NK-92 treated with Interleukin-12 subunit alpha and Interleukin-12 subunit beta, amount 100 ng/mL, for 24 hours (cell line): ENCODE results near the gene TOGARAM2.

ENCODE experiments used
- DNase-seq: peaks from one replicate; lab custom pipeline; 2025; lab: John Stamatoyannopoulos, UW

TOGARAM2 gene

GRCh38 chr2:29055601-29056000 lies 74.5 kb downstream of the TOGARAM2 start:
- no peak for DNase-seq

- DNase-seq = no peak
Measured at GRCh38 chr2:29056452-29056851, 75.4 kb downstream of the TOGARAM2 start.

- DNase-seq = no peak
Measured at GRCh38 chr2:29057006-29057405, 75.9 kb downstream of the TOGARAM2 start.

GRCh38 chr2:29059624-29060023 lies 78.5 kb downstream of the TOGARAM2 start:
- DNase-seq = no peak

- no peak for DNase-seq
Measured at GRCh38 chr2:29060441-29060840, 79.3 kb downstream of the TOGARAM2 start.

GRCh38 chr2:29061176-29061575 lies 80.1 kb downstream of the TOGARAM2 start:
- no peak for DNase-seq

GRCh38 chr2:29061616-29062015 lies 80.5 kb downstream of the TOGARAM2 start:
- DNase-seq = no peak

GRCh38 chr2:29062371-29062770 lies 81.3 kb downstream of the TOGARAM2 start:
- no peak for DNase-seq

- no peak for DNase-seq
Measured at GRCh38 chr2:29063056-29063455, 82.0 kb downstream of the TOGARAM2 start.

- no peak for DNase-seq
Measured at GRCh38 chr2:29063646-29064345, 82.7 kb downstream of the TOGARAM2 start.

- no peak for DNase-seq
Measured at GRCh38 chr2:29064346-29064715, 83.2 kb downstream of the TOGARAM2 start.

- no peak for DNase-seq
Measured at GRCh38 chr2:29064746-29065067, 83.6 kb downstream of the TOGARAM2 start.

GRCh38 chr2:29065068-29065811 lies 84.1 kb downstream of the TOGARAM2 start:
- DNase-seq = no peak

GRCh38 chr2:29066271-29066860 lies 85.3 kb downstream of the TOGARAM2 start:
- no peak for DNase-seq

- DNase-seq = no peak
Measured at GRCh38 chr2:29066997-29067605, 86.0 kb downstream of the TOGARAM2 start.

GRCh38 chr2:29068513-29068912 lies 87.4 kb downstream of the TOGARAM2 start:
- no peak for DNase-seq

GRCh38 chr2:29070526-29070925 lies 89.4 kb downstream of the TOGARAM2 start:
- no peak for DNase-seq

GRCh38 chr2:29071032-29071975 lies 90.2 kb downstream of the TOGARAM2 start:
- DNase-seq = no peak

GRCh38 chr2:29072251-29072650 lies 91.2 kb downstream of the TOGARAM2 start:
- no peak for DNase-seq

- no peak for DNase-seq
Measured at GRCh38 chr2:29072971-29073725, 92.0 kb downstream of the TOGARAM2 start.

GRCh38 chr2:29073933-29074332 lies 92.8 kb downstream of the TOGARAM2 start:
- no peak for DNase-seq
